Endothelial cell of umbilical vein (primary cell): Measurements from ENCODE around the gene EIF4A3.

Experiments used
- CTCF ChIP-seq, 2 donors: IDR thresholded peaks; 1 replicate in 1 of 2; 2 replicates in 1 of 2; pipeline ENCODE4 v1.5.1; 2011; ENCODE audit warnings: low read length in 2 of 2, mild to moderate bottlenecking in 2 of 2, moderate library complexity in 2 of 2, control low read depth in 1 of 2, inconsistent platforms in 1 of 2, low read depth in 1 of 2; ENCODE audit not compliant: insufficient read depth in 1 of 2; ENCODE audit errors: extremely low read depth in 1 of 2
- EZH2 ChIP-seq: IDR thresholded peaks from 2 replicates; pipeline ENCODE4 v1.6.1; 2012; ENCODE audit warnings: borderline replicate concordance, low read depth, mild to moderate bottlenecking, moderate library complexity, low read length, inconsistent platforms; ENCODE audit not compliant: severe bottlenecking
- JUN ChIP-seq: IDR thresholded peaks from 2 replicates; pipeline ENCODE4 v1.6.1; 2011; ENCODE audit warnings: borderline replicate concordance, low read depth; ENCODE audit not compliant: insufficient read length, insufficient read depth
- POLR2A ChIP-seq: IDR thresholded peaks from 2 replicates; pipeline ENCODE4 v1.6.1; 2012; ENCODE audit warnings: low read depth, mild to moderate bottlenecking, control low read depth, low read length
- POLR2AphosphoS5 ChIP-seq: IDR thresholded peaks from 2 replicates; pipeline ENCODE4 v1.6.1; 2012; ENCODE audit warnings: low read depth, mild to moderate bottlenecking, control low read depth, low read length, moderate library complexity; ENCODE audit not compliant: insufficient read depth

- TF ChIP-seq POLR2AphosphoS5 (no peak), POLR2A (no peak), CTCF (IDR thresholded peaks at IDR 0.05; ENCODE audit: extremely low read depth in 1 of 2, insufficient read depth in 1 of 2, low read depth in 1 of 2, low read length in 2 of 2) (no peak), EZH2 (no peak), JUN (no peak)
Observed at GRCh38 chr17:80116921-80117380, 30.0 kb downstream of the EIF4A3 start.
